MG63 (cell line): Measurements from ENCODE around the gene CRYBG3. TPM values are rescaled to one million over a fixed set of nuclear protein-coding genes. Genes with fewer than 3 reads are reported as not detected.

Experiments used
- total RNA-seq: library from RNA; depleted of rRNA; stranded (reverse); fragments of >200 nt; shearing (Covaris generic); gene quantifications from 2 replicates; pipeline ENCODE4 v1.2.3, GENCODE V29; 2014; ENCODE audit warnings: low replicate concordance; rRNA removed

Gene CRYBG3
- total RNA-seq, 1 experiment from 2014 or later = 6.5 TPM

Other genes with a start within 250 kb of the CRYBG3 start
- 14.3 and 64.9 TPM in 2 replicates for gene ARL6, start 57.3 kb upstream of the CRYBG3 start, total RNA-seq
- 72.3 and 76.2 TPM in 2 replicates for gene RIOX2, start 150.4 kb downstream of the CRYBG3 start, total RNA-seq
- gene GABRR3, start 213.3 kb downstream of the CRYBG3 start, total RNA-seq = not detected in 2 replicates